Neural cell (in vitro differentiated cells): ENCODE measurements around the gene TMPRSS6. TPM values are rescaled to one million over a fixed set of nuclear protein-coding genes. Genes with fewer than 3 reads are reported as not detected.
"Not testable (repeated sequence)": the region's sequence is repeated elsewhere in the genome, so short reads cannot be mapped to it uniquely, and the experiment has no call there.

ENCODE experiments used
- H2AFZ ChIP-seq: fragments of 200-600, 300-800 bp; sonication (generic), shearing (Covaris generic); 2 replicates; pipeline ENCODE4 v1.6.0; 2014; ENCODE audit warnings: low read depth, mild to moderate bottlenecking, antibody characterized with exemption, low read length, moderate library complexity
- H3F3A ChIP-seq: fragments of 200-600 bp; shearing (Covaris generic); 2 replicates; pipeline ENCODE4 v1.6.1; 2016; ENCODE audit warnings: mild to moderate bottlenecking, moderate library complexity, mixed read lengths, antibody characterized with exemption, low read length; ENCODE audit not compliant: insufficient read depth, poor library complexity, severe bottlenecking
- H3K27ac ChIP-seq: fragments of 200-600, 300-800 bp; sonication (generic), shearing (Covaris generic); 2 replicates; pipeline ENCODE4 v1.5.1; 2014; ENCODE audit warnings: mild to moderate bottlenecking, low read length, moderate library complexity
- H3K27me3 ChIP-seq: fragments of 300-800, 200-600 bp; sonication (generic), shearing (Covaris generic); 2 replicates; pipeline ENCODE4 v1.6.0; 2014; ENCODE audit warnings: mild to moderate bottlenecking, low read depth, low read length, moderate library complexity; ENCODE audit not compliant: insufficient read depth
- H3K36me3 ChIP-seq: fragments of 300-800, 200-600 bp; sonication (generic), shearing (Covaris generic); 2 replicates; pipeline ENCODE4 v1.5.1; 2014; ENCODE audit warnings: mild to moderate bottlenecking, antibody characterized with exemption, low read length, moderate library complexity; ENCODE audit not compliant: insufficient read depth
- H3K4me2 ChIP-seq: fragments of 300-800, 200-600 bp; sonication (generic), shearing (Covaris generic); 2 replicates; pipeline ENCODE4 v1.6.0; 2014; ENCODE audit warnings: mild to moderate bottlenecking, low read length
- H3K4me3 ChIP-seq: fragments of 300-800, 200-600 bp; sonication (generic), shearing (Covaris generic); 2 replicates; pipeline ENCODE4 v1.5.1; 2014; ENCODE audit warnings: mild to moderate bottlenecking, low read length, moderate library complexity
- H3K79me2 ChIP-seq: fragments of 200-600 bp; shearing (Covaris generic); replicated peaks from 2 replicates; pipeline ENCODE4 v1.6.0; 2014; ENCODE audit warnings: mild to moderate bottlenecking, low read length, moderate library complexity; ENCODE audit not compliant: insufficient read depth
- H3K9ac ChIP-seq: fragments of 300-800, 200-600 bp; sonication (generic), shearing (Covaris generic); 2 replicates; pipeline ENCODE4 v1.6.1; 2016; ENCODE audit warnings: mild to moderate bottlenecking, low read length, mixed read lengths
- H3K9me2 ChIP-seq: fragments of 200-600 bp; shearing (Covaris generic); 2 replicates; pipeline ENCODE4 v1.6.1; 2016; ENCODE audit warnings: mild to moderate bottlenecking, low read length, mixed read lengths; ENCODE audit not compliant: insufficient read depth
- H3K9me3 ChIP-seq: fragments of 200-600, 300-800 bp; sonication (generic), shearing (Covaris generic); 2 replicates; pipeline ENCODE4 v1.6.1; 2016; ENCODE audit warnings: mild to moderate bottlenecking, mixed run types, low read length, moderate library complexity, mixed read lengths
- H4K20me1 ChIP-seq: fragments of 200-600 bp; shearing (Covaris generic); 2 replicates; pipeline ENCODE4 v1.6.1; 2016; ENCODE audit warnings: mild to moderate bottlenecking, mixed run types; ENCODE audit not compliant: insufficient read depth
- CTCF ChIP-seq: fragments of 450-650 bp; IDR thresholded peaks from 2 replicates; pipeline ENCODE4 v1.5.1; 2014; ENCODE audit warnings: antibody characterized with exemption, mild to moderate bottlenecking, moderate library complexity; ENCODE audit not compliant: poor library complexity, severe bottlenecking
- EP300 ChIP-seq: fragments of 450-650 bp; conservative IDR thresholded peaks from 2 replicates; pipeline ENCODE4 v1.6.1; 2014; ENCODE audit warnings: antibody characterized with exemption, mild to moderate bottlenecking, moderate library complexity; ENCODE audit not compliant: poor library complexity, severe bottlenecking
- EZH2 ChIP-seq: fragments of 200-600, 300-800 bp; shearing (Covaris generic), sonication (generic); IDR thresholded peaks from 2 replicates; pipeline ENCODE4 v1.6.1; 2014; ENCODE audit warnings: antibody characterized with exemption, low read length, borderline replicate concordance, mild to moderate bottlenecking; ENCODE audit not compliant: insufficient read depth, poor library complexity, severe bottlenecking
- MXI1 ChIP-seq: fragments of 450-650 bp; conservative IDR thresholded peaks from 2 replicates; pipeline ENCODE4 v1.6.1; 2014; ENCODE audit warnings: antibody characterized with exemption, mild to moderate bottlenecking; ENCODE audit not compliant: poor library complexity, severe bottlenecking
- POLR2AphosphoS5 ChIP-seq: IDR thresholded peaks from 2 replicates; pipeline ENCODE4 v1.6.1; 2012
- RAD21 ChIP-seq: fragments of 450-650 bp; conservative IDR thresholded peaks from 2 replicates; pipeline ENCODE4 v1.6.1; 2014; ENCODE audit warnings: antibody characterized with exemption, mild to moderate bottlenecking, moderate library complexity
- REST ChIP-seq: IDR thresholded peaks from 2 replicates; pipeline ENCODE4 v1.6.1; 2012; ENCODE audit warnings: borderline replicate concordance
- SMC3 ChIP-seq: fragments of 450-650 bp; conservative IDR thresholded peaks from 2 replicates; pipeline ENCODE4 v1.6.1; 2014; ENCODE audit warnings: antibody characterized with exemption, mild to moderate bottlenecking, moderate library complexity; ENCODE audit not compliant: poor library complexity
- TAF1 ChIP-seq: IDR thresholded peaks from 2 replicates; pipeline ENCODE4 v1.6.1; 2012; ENCODE audit warnings: low read depth
- polyA plus RNA-seq: library from polyadenylated mRNA; depleted of rRNA; stranded (reverse); fragments of >200 nt; gene quantifications from 2 replicates; pipeline ENCODE4 v1.2.3, GENCODE V29; 2014

The TMPRSS6 gene
- polyA plus RNA-seq, 1 donor from 2014 or later = not detected

GRCh38 chr22:37072673-37073072 is 36.8 kb downstream of the TMPRSS6 start:
- no peak overlapping the region for H3K9ac ChIP-seq
- no peak overlapping the region for H3K4me3 ChIP-seq
- H4K20me1 ChIP-seq = no peaks in the 10 kb centered on the region
- no peaks in the 10 kb centered on the region for H3K9me2 ChIP-seq
- no peak overlapping the region for H3K27ac ChIP-seq
- peaks cover 31% of the 10 kb centered on the region for H3K27me3 ChIP-seq
- H3F3A ChIP-seq = no peaks in the 10 kb centered on the region
- no peaks in the 10 kb centered on the region for H3K79me2 ChIP-seq
- H3K9me3 ChIP-seq = no peaks in the 10 kb centered on the region
- TF ChIP-seq POLR2AphosphoS5 (peak; percentile 42), RAD21 (no peak), EP300 (peak; percentile 69)
- no peak overlapping the region for H2AFZ ChIP-seq
- H3K4me2 ChIP-seq = no peak overlapping the region
- H3K36me3 ChIP-seq = no peaks in the 10 kb centered on the region

GRCh38 chr22:37071850-37072592 is 37.5 kb downstream of the TMPRSS6 start:
- not testable (repeated sequence) for H3K4me3 ChIP-seq, H3K27ac ChIP-seq, H3K36me3 ChIP-seq, H3K9me2 ChIP-seq, H4K20me1 ChIP-seq, H2AFZ ChIP-seq, H3K79me2 ChIP-seq, H3K9ac ChIP-seq, H3K4me2 ChIP-seq, H3K9me3 ChIP-seq, H3F3A ChIP-seq
- TF ChIP-seq POLR2AphosphoS5 = peak; percentile 14
- peak; percentile 94 for TF ChIP-seq EP300
- H3K27me3 ChIP-seq = peaks cover 31% of the 10 kb centered on the region

GRCh38 chr22:37070744-37071143 is 38.8 kb downstream of the TMPRSS6 start:
- Histone ChIP-seq H4K20me1 (no peaks in the 10 kb centered on the region), H3F3A (no peaks in the 10 kb centered on the region), H3K4me3 (no peak overlapping the region), H3K9ac (no peak overlapping the region), H3K9me2 (no peaks in the 10 kb centered on the region), H2AFZ (no peak overlapping the region), H3K4me2 (no peak overlapping the region), H3K79me2 (no peaks in the 10 kb centered on the region), H3K9me3 (no peaks in the 10 kb centered on the region), H3K27me3 (peaks cover 31% of the 10 kb centered on the region), H3K27ac (no peak overlapping the region), H3K36me3 (no peaks in the 10 kb centered on the region)
- TF ChIP-seq CTCF (no peak), SMC3 (no peak), EZH2 (no peak), EP300 (no peak), POLR2AphosphoS5 (no peak), MXI1 (no peak), TAF1 (no peak), RAD21 (no peak), REST (no peak)
